ENCODE measurements around the gene ARRDC1.
"Not testable (repeated sequence)": the region's sequence is repeated elsewhere in the genome, so short reads cannot be mapped to it uniquely, and the experiment has no call there.

ARRDC1 gene, protein sequence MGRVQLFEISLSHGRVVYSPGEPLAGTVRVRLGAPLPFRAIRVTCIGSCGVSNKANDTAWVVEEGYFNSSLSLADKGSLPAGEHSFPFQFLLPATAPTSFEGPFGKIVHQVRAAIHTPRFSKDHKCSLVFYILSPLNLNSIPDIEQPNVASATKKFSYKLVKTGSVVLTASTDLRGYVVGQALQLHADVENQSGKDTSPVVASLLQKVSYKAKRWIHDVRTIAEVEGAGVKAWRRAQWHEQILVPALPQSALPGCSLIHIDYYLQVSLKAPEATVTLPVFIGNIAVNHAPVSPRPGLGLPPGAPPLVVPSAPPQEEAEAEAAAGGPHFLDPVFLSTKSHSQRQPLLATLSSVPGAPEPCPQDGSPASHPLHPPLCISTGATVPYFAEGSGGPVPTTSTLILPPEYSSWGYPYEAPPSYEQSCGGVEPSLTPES

DNA sequence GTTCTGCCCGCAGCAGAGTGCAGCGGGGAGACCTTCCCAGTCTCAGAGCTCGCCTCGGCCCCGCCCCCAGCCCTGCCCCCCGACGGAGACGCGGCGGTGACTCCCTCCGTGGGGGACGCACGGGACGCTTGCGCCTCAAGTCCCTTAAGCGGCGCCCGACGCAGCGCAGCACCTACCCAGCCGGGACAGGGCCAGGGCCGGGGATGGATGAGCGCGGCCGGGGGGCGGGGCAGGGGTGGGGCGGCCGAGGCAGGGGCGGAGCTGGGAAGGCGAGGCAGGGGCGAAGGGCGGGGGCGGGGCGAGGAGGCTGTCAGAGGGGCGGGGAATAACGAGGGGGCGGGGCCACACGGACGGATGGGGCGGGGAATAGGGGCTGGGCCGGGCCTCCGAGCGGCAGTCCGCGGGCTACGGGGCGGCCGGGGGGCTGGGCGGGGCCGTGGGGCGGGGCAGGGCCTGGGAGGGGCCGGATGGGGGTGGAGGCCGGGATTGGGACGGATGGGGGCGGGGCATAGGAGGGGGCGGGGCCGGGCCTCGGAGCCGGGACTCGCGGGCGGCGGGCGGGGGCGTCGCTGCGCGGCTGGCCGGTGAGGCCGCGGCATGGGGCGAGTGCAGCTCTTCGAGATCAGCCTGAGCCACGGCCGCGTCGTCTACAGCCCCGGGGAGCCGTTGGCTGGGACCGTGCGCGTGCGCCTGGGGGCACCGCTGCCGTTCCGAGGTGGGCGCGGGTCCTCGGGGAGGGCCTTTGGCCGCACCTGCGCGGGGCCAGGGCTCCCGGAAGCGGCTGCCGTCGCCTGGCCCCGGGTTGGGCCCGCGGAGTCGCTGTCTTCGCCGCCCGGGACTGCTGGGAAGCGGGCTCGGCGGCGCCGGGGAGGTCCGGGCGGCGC lies at the start of gene ARRDC1:
Gene ARRDC1, plus strand, starts transcription at position 566 of the 884 bp plus-strand sequence. Its CDS starts 32 bp downstream, at position 598.
- no peak for FAIRE-seq

DNA sequence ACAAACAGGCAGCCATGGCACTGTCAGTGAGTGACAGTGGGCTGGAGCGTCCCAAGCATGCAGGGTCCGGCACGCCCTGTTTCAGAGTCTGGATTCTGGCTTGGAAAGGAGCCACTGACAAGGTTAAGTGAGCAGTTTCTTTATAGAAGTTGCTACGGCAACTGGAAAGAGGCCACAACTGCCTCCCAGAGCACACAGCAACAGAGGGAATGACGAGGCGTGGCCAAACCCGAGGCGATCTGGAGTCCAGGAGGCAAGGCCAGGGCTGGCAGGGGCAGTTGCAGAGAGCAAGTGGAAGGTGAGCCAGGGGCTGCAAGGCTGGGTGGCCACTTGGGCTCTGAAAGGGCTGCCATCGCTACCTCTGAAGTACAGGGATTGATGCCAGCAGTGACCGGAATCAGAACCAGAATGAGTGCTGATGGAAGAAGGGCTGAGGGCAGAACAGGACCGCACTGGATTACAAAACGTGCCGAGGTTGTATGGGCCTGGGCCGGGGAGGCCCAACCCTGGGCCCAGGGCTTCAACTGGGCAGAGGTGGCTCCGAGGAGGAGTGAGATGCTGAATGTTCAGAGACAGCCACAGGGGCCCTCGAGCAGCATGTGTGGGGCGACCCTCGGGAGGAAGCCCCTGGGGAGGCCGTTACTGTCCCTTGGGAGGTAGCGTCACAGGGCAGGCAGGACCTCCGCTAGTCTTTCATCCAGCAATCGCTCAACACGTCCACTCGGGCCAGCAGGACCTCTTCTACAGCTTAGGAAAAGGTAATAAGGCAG lies 49.2 kb upstream of the ARRDC1 start:
- no peak for FAIRE-seq

DNA sequence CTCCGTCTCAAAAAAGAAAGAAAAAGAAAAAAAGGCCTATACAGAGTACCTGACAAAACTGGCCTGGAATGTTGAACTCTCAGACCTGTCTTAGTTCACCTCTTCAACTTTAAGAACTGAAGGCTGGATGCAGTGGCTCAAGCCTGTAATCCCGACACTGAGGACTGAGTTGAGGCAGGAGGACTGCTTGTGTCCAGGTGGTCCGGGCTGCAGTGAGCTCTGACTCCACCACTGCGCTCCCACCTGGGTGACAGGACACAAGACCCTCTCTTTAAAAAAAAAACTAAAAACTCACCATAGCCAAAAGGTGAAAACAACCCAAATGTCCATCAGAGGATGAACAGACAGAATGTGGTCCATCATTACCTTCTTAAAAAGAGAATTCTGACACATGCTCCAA lies 47.4 kb upstream of the ARRDC1 start:
- FAIRE-seq, result no peak

DNA sequence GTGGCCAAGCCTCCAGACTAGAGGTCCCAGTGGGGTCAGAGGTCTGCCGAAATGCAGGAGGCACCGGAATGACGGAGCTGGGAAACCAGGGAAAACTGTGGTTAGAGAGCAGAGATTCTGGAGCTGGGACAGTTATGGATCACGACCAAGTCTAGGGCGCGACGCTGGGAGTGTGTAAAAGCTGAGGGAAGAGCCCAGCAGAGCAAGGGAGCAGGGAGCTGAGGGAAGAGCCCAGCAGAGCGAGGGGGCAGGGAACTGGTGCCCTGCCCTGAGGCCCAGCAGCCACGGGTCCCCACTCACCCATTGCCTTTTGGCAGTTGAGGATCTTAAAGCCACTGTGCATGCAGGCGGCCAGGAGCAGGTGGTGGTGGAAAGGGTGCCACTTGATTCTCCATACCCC lies 41.4 kb upstream of the ARRDC1 start:
- FAIRE-seq, result no peak

DNA sequence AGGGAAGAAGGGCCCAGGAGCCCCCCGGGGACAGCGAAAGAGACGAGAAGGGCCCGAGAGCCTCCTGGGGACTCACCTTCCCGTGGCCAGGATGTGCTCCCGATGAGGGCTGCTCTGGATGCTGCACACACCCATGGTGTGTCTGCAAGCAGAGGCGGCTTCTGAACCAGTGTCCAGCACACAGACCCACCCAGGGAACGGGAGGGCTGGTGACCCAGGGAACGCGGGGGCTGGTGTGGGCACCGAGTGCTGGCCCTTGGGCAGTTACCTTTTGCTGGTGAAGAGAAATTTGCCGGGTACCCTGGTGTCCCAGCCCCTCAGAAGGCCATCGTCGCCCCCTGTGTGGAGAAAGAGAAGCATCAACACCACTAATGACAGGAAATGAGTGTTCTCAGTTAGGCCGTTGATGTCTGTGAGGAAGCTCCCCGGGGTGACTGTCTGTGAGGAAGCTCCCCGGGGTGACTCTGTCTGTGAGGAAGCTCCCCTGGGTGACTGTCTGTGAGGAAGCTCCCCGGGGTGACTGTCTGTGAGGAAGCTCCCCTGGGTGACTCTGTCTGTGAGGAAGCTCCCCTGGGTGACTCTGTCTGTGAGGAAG lies 40.6 kb upstream of the ARRDC1 start:
- FAIRE-seq, result no peak

DNA sequence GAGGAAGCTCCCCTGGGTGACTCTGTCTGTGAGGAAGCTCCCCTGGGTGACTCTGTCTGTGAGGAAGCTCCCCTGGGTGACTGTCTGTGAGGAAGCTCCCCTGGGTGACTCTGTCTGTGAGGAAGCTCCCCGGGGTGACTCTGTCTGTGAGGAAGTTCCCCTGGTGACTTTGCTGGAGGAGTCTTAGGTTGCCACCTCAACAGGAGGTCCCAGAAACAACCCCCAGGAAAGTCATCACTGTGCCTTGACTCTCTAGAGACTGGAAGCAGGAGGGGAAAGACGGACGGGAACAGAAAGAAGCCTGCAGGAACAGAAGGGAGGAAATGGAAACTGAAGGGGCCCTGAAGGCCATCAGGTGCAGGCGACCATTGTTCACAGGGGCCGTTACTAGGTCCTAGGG lies 37.0 kb upstream of the ARRDC1 start:
- FAIRE-seq, result not testable (repeated sequence)

DNA sequence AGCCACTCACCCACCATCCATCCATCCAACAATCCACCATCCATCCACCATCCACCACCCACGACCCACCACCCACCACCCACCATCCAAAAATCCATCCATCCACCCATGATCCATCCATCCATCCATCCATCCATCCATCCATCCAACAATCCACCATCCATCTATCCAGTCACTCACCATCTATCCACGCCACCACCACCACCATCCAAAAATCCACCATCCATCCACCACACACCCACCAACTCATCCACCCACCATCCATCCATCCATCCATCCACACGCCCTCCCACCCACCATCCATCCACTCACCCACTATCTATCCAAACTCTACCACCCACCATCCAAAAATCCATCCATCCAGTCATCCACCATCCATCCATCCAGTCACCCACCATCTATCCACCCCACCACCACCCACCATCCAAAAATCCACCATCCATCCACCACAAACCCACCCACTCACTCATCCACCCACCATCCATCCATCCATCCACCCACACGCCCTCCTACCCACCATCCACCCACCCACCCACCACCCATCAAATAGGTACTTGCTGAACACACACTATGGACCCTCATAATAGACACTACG lies 35.8 kb upstream of the ARRDC1 start:
- no peak for FAIRE-seq

DNA sequence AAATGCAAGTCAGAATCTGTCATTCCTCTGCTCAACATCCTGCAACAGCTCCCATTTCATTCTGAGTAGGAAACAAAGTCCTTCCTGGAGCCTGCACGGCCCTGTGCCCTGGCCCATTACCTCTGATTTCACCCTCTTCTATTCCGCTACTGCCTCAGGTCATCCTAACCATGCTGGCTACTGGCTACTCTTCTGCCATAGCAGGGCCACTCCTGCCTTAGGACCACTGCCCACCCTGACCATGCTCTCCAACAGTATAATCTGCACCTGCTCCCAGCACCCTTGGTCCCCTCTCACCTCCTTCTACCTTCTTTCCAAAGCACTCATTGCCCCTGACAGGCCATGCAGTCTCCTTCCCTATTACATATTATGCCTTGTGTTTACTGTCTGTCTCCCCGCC lies 34.9 kb upstream of the ARRDC1 start:
- no peak for FAIRE-seq

DNA sequence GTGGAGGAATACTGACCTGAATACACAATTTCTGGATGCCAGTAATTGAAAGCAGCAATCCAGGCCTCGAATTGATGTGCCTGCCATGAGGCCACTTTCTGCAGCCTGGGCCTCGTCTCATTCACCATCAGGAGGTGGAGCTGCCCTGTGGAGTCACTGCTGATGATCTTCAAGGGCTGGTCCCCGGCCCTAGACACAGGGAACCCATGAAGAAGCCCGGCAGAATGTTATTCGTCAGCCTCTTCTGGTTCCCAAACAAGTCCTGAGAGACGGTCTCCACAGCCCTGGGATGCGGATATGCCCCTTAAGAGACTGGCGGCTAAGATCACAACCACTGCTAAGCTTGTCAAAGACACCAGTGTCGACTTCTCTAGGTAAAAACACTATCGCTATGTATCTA lies 31.3 kb upstream of the ARRDC1 start:
- FAIRE-seq, result no peak

DNA sequence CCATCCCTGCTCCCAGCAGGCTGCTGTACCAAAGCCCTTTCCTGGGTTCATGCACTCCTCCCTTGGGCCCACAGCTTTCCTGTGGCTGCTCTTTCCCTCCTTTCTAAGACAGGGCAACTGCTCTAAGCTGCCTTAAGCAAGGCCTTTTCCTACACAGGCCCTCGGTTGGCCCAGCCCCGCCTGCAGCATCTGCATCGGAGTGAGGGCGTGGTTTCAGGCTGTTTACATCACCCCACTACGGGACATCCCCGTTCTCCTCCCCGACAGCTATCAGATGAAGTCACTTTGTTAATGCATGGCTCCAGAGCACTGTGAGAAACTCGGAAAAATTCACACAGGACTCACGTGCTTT lies 30.1 kb upstream of the ARRDC1 start:
- FAIRE-seq, result no peak

DNA sequence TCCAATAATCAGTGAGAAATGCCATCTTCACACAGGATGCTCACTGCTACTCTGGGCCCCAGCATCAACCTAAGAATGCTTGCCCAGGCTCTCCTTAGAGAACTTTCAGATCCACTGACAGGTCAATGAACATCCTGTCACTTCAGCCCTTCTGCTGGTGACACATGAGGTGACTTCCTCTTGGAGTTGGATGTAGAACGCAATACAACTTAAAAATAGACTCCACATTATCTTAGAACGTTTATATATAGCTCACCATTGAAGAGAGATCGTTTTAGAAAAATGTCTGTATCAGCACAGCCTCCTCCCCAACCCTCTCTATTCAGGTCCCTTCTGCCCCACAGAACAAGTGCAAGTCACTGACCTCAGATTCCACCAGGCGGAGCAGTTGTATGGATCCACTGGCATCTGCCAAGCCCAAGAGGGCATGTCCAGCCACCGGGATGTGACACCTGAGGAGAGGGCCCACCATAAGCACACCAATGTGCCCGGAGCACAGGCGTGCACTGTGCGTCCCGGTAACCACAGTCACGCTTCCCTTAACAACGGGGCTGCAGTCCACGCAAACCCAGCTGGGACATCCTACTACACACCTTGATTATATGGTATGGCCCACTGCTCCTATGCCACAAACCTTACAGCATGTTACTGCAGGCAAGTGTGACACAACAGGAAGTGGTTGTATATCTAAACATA lies 29.6 kb upstream of the ARRDC1 start:
- FAIRE-seq, result no peak

DNA sequence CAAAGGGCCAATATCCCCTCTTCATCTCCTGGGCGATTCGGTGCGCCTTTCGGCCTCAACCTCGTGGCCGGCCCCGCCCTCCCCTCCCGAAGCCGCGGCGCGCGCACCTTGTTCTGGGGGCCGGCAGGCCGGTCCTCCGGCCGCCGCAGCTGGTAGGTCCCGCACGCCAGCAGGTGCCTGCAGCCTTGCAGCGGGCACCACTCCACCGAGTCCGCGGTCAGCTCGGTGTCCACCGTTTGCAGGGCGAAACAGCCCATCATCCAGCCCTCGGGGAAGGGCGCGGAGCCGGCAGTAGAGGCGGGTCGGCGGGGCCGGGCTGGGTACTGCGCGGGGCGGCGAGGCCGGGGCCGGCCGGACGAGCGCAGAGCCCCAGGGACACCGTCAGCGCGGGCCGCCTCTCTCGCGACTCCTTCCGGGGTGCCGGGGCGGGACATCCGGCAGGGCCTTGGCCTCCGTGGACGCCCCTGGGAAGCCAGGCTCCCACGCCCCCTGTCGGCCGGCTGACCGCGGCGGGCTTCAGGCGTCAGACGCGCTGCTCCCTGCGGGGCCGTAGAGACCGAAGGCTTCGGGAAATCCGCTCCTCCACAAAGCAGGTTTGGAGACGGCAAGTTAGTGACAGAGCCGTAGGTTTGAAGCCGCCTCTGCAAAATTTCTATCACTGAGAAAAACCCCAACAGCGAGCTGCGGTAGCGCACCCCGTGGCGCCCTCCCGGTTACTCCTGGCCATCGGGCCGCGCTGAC lies 26.8 kb upstream of the ARRDC1 start, which contains the start of gene DPH7:
Gene DPH7, minus strand, starts transcription at position 408 of the 741 bp plus-strand sequence. Its CDS starts 148 bp downstream, at position 260.
- no peak for FAIRE-seq

DNA sequence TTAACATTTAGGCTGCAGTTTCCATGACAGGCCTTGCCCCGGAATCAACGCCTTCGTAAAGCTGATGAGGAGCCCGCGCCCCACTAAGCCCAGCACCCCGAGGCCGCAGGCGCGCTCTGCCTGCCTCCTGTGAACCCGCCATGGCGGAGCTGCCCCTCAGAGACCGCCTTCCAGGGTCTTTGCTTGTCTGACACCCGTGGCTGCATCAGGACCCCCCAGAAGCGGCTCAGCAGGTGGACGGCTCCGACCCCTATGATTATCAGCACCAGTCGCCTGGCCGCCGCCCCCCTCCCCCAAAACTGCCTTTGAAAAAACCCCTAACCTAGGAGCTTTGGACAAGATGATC lies 26.3 kb upstream of the ARRDC1 start:
- FAIRE-seq, result no peak

DNA sequence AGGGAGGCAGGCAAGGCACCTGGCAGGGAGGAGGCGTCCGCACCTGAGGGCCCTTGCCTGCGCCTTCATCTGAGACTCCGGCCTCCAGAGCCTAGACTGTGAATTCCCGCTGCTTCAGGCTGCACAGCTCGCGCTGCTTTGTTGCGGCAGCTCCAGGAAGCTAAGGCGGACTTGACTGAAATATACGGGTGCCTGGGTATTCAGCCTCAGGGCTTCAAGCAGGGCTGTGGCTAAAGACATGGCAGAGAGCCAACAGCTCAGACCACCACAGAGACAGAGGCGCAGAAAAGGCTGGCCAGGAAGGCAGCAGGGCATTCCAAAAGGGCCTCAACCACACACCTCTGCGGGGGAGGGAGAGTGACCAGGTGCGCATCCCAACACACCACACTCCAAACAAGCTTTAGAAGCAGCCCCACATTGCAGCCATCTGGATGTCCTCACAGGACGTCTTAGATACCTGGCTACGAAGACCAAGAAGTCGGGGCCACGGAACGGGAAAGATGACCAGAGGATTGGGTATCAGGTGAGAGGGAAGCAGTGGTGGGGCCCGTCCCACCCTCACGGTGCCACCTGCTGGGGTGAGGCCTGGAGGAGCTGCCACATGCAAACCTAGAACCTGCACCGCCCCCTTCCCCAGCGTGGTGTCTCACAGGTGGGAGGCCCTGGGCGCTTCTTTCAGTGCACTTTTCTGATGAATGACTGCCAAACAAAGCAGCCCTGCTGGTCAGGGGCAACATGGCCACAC lies 25.1 kb upstream of the ARRDC1 start:
- FAIRE-seq, result no peak

DNA sequence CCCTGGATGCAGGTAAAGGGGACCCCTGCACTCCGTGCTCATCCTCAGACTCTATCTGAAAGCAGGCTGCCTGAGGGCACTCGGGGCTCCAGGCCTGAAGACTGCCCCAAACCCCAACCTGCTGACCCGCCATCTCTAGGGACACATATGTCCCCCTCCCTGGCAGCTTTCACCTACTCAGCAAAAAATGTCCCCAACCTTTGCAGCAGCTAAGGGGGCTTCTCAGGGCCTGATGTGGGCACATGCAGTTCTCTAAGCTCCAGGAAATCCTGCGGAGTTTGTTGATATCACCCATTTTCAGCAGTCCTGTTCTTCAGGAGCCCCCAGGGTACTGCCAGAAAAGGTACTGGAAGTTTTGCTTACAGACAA lies 24.5 kb upstream of the ARRDC1 start:
- no peak for FAIRE-seq

DNA sequence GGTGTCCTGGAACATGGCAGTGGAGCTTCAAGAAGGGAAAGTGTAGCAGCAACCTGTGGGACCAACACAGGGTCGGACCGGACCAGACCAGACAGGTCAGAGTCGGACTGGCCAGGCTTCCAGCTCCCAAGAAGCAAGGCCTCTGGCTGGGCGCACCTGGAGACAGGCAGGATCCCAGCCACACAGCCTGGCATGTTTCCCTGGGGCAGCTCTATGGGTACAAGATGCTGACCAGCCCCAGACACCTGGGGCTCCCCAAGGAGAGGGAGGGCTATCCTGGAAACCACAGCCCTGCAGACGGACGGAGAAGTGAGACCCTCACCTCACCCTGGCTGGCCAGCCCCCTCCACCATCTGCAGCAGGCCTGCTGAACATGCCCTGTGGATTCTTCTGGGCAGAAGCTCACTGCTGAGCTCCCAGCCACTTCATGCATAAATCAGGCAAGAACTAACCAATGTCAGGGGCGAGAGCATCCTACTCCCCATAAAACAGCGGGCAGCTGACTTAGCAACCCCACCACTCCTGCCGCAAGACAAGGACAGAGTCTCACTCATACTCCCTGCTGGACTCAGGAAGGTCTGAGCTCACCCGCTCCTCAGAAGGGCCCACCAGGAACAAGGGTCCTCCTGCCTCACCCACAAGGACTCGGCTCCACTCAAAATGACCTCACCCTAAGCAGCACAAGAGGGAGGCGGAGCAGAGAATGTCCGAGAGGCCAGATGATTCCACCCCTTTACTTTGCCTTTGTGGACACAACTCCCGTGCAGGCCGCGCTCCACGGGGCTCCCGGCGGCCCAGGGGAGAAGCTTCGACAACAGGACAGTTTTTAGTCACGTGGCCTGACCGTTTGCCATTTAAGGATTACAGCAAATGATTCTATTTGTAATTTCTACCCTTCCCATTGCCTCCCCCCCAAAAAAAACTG lies 23.9 kb upstream of the ARRDC1 start:
- FAIRE-seq, result no peak

DNA sequence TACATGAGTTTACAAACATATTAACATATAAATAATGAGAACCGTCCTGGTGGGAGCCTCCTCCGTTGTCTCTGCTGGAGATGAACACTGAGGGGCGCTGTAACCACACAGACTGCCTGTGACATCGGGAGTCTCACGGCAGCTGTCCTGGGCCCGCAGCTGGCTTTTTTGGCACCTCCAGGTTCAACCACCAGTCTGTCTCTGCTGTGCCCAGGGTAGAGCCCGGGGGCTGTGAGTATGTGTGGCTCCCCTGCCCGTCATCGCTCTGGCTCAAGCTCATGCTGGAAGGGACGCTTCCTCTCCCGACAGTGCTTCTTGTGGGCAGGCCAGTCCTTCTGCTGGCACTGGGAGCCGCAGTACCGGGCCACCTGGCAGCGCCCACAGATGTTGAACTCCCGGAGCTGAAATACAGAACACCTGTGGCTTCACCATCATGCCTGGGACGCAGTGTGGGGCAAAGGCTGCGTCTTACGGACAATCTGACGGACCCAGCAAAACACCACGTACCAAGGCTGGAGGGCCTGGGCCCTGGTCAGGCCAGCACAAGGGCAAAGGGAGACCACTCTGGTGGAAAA lies 23.1 kb upstream of the ARRDC1 start:
- FAIRE-seq, result no peak

DNA sequence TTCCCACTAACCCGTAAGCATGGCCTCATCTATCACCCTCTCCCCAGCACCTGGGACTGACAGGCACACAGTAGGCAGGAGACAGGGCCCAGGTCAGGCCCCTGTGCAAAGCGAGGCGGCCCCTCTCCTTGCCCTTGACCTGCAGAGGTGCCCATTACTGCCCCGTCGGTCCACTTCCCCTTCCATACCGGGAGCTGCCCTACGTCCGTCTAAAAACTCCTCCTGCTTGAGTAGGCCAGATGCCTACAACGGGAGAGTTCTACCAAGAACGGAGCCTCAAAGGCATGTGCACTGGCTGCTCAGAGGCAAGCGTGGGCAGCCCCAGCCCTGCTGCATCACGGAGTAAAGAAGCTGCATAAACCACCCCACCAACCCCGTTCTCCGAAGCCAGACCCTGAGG lies 22.1 kb upstream of the ARRDC1 start:
- no peak for FAIRE-seq

DNA sequence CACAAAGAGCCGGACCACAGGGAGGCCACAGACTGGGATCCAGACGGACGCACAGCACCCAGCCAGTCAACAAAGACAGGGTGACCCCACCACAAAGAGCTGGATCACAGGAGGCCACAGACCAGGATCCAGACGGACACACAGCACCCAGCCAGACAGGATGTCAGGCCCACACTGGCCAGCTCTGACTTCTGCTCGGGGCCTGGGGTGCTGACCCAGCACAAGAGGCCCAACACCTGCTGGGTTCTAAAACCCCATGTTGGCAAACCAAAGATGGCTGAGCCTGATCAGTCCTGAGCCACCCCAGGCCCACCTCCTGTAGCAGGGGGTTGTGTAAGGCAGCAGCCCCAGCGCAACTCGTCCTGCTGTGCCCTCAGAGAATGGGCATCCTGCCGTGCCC lies 21.5 kb upstream of the ARRDC1 start:
- no peak for FAIRE-seq
